HepG2 (cell line): ENCODE data around the gene TBC1D10B. TPM values are rescaled to one million over a fixed set of nuclear protein-coding genes. Genes with fewer than 3 reads are reported as not detected.

Source experiments
- BCL6 ChIP-seq: IDR thresholded peaks from 2 replicates; pipeline ENCODE4 v1.6.1; 2016; ENCODE audit warnings: missing genetic modification reagents, missing compliant biosample characterization
- ELF3 ChIP-seq: IDR thresholded peaks from 2 replicates; pipeline ENCODE4 v1.6.1; 2016; ENCODE audit warnings: missing genetic modification reagents, missing compliant biosample characterization
- FIP1L1 ChIP-seq: fragments of 200-400 bp; formaldehyde crosslinking; IDR thresholded peaks from 2 replicates; pipeline ENCODE4 v1.6.1; 2018; ENCODE audit warnings: low read depth, mild to moderate bottlenecking, low read length, moderate library complexity, borderline replicate concordance; ENCODE audit not compliant: insufficient read depth
- FLYWCH1 ChIP-seq: sonication (generic); formaldehyde crosslinking; IDR thresholded peaks from 2 replicates; pipeline ENCODE4 v1.8.1; 2023; ENCODE audit warnings: mild to moderate bottlenecking, missing genetic modification reagents
- GTF2F1 ChIP-seq: fragments of 150-350 bp; IDR thresholded peaks from 2 replicates; pipeline ENCODE4 v1.6.1; 2014; ENCODE audit warnings: low read length
- HDAC1 ChIP-seq: sonication (generic); formaldehyde crosslinking; IDR thresholded peaks from 2 replicates; pipeline ENCODE4 v1.5.1; 2020; ENCODE audit warnings: mild to moderate bottlenecking, missing genetic modification reagents
- MTERF4 ChIP-seq: sonication (generic); formaldehyde crosslinking; IDR thresholded peaks from 2 replicates; pipeline ENCODE4 v1.8.0; 2023; ENCODE audit warnings: mild to moderate bottlenecking, missing genetic modification reagents
- POGZ ChIP-seq: sonication (generic); formaldehyde crosslinking; IDR thresholded peaks from 2 replicates; pipeline ENCODE4 v1.4.0; 2020; ENCODE audit warnings: mild to moderate bottlenecking, missing genetic modification reagents
- SAP130 ChIP-seq: IDR thresholded peaks from 2 replicates; pipeline ENCODE4 v1.6.1; 2016; ENCODE audit warnings: low read depth
- SIN3A ChIP-seq: IDR thresholded peaks from 2 replicates; pipeline ENCODE4 v1.6.1; 2011; ENCODE audit warnings: low read depth, mild to moderate bottlenecking, control low read depth, low read length, borderline replicate concordance
- TCF12 ChIP-seq, 2 experiments: fragments of 450-650 bp in 1 of 2; sonication (generic) in 1 of 2; formaldehyde crosslinking in 1 of 2; IDR thresholded peaks; 2 replicates each; pipeline versions ENCODE4 v1.6.1 to v1.8.0; 2017 to 2022; ENCODE audit warnings: antibody characterized with exemption in 1 of 2, mild to moderate bottlenecking in 1 of 2, missing genetic modification reagents in 1 of 2, moderate library complexity in 1 of 2
- TOPORS ChIP-seq: sonication (generic); formaldehyde crosslinking; IDR thresholded peaks from 2 replicates; pipeline ENCODE4 v1.8.0; 2023; ENCODE audit warnings: mild to moderate bottlenecking, missing genetic modification reagents
- ZBTB33 ChIP-seq: sonication (generic); formaldehyde crosslinking; IDR thresholded peaks from 2 replicates; pipeline ENCODE4 v1.4.0; 2020; ENCODE audit warnings: missing genetic modification reagents
- ZBTB39 ChIP-seq: sonication (generic); formaldehyde crosslinking; IDR thresholded peaks from 2 replicates; pipeline ENCODE4 v1.5.0; 2020; ENCODE audit warnings: missing genetic modification reagents
- ZNF678 ChIP-seq: sonication (generic); formaldehyde crosslinking; IDR thresholded peaks from 2 replicates; pipeline ENCODE4 v1.4.0; 2020; ENCODE audit warnings: mild to moderate bottlenecking, missing genetic modification reagents
- ZUFSP ChIP-seq: sonication (generic); formaldehyde crosslinking; IDR thresholded peaks from 2 replicates; pipeline ENCODE4 v1.9.0; 2021; ENCODE audit warnings: missing genetic modification reagents, mild to moderate bottlenecking, borderline replicate concordance
- polyA plus RNA-seq, 8 experiments: library from polyadenylated mRNA; depleted of rRNA in 3 of 8; stranded (reverse) in 7 of 8; unstranded in 1 of 8; fragments of >200 nt; fragmentation: Illumina TruSeq in 4 of 8; extraction: Trizol in 4 of 8; gene quantifications; 2 replicates each; pipeline versions ENCODE4 v1.2.1 to v1.2.3, GENCODE V29; 2011 to 2016; ENCODE audit warnings: low read depth in 4 of 8, missing spikeins in 1 of 8, mixed read lengths in 1 of 8; ENCODE audit not compliant: insufficient read depth in 1 of 8
- total RNA-seq, 5 experiments: library from RNA; depleted of rRNA; stranded (reverse); fragments of >200 nt; fragmentation: Illumina TruSeq; extraction: Trizol; gene quantifications; 2 replicates each; pipeline ENCODE4 v1.2.3, GENCODE V29; 2016; ENCODE audit warnings: low read depth in 1 of 5
- TF ChIP-seq, protein P1 (sequence below): sonication (generic); formaldehyde crosslinking; IDR thresholded peaks from 2 replicates; pipeline ENCODE4 v1.9.0; 2021; ENCODE audit warnings: missing genetic modification reagents, borderline replicate concordance
- TF ChIP-seq, protein P2 (sequence below): IDR thresholded peaks from 2 replicates; pipeline ENCODE4 v1.6.1; 2016; ENCODE audit warnings: control low read depth

Gene TBC1D10B
- total and polyA plus RNA-seq, 2 of the 13 experiments (the other 11 are each of a cell fraction or from before 2014, with no cell fraction given), result 15.7 to 24.8 TPM

- TF ChIP-seq SAP130 (CRISPR knock-in tag), result peak; percentile 94
- no peak for TF ChIP-seq TOPORS (CRISPR knock-in tag)
- TF ChIP-seq SIN3A, result peak; percentile 71; the same call in 1 of the 2 replicates
- TF ChIP-seq, protein P1, sequence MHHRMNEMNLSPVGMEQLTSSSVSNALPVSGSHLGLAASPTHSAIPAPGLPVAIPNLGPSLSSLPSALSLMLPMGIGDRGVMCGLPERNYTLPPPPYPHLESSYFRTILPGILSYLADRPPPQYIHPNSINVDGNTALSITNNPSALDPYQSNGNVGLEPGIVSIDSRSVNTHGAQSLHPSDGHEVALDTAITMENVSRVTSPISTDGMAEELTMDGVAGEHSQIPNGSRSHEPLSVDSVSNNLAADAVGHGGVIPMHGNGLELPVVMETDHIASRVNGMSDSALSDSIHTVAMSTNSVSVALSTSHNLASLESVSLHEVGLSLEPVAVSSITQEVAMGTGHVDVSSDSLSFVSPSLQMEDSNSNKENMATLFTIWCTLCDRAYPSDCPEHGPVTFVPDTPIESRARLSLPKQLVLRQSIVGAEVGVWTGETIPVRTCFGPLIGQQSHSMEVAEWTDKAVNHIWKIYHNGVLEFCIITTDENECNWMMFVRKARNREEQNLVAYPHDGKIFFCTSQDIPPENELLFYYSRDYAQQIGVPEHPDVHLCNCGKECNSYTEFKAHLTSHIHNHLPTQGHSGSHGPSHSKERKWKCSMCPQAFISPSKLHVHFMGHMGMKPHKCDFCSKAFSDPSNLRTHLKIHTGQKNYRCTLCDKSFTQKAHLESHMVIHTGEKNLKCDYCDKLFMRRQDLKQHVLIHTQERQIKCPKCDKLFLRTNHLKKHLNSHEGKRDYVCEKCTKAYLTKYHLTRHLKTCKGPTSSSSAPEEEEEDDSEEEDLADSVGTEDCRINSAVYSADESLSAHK (CRISPR knock-in tag), result no peak
- TF ChIP-seq POGZ, result peak; percentile 28; the same call in 1 of the 2 replicates
- TF ChIP-seq ZBTB39 (CRISPR knock-in tag), result no peak
- TF ChIP-seq FLYWCH1 (CRISPR knock-in tag), result no peak
- no peak for TF ChIP-seq GTF2F1
- no peak for TF ChIP-seq ZUFSP (CRISPR knock-in tag)
- no peak for TF ChIP-seq FIP1L1
- peak; percentile 38; the same call in 1 of the 2 replicates for TF ChIP-seq ELF3 (CRISPR knock-in tag)
- no peak for TF ChIP-seq TCF12 (IDR thresholded peaks at IDR 0.05)
- no peak for TF ChIP-seq TCF12 (CRISPR knock-in tag; IDR thresholded peaks at IDR 0.05)
- TF ChIP-seq MTERF4, result no peak
- TF ChIP-seq ZBTB33, result no peak
- TF ChIP-seq, protein P2, sequence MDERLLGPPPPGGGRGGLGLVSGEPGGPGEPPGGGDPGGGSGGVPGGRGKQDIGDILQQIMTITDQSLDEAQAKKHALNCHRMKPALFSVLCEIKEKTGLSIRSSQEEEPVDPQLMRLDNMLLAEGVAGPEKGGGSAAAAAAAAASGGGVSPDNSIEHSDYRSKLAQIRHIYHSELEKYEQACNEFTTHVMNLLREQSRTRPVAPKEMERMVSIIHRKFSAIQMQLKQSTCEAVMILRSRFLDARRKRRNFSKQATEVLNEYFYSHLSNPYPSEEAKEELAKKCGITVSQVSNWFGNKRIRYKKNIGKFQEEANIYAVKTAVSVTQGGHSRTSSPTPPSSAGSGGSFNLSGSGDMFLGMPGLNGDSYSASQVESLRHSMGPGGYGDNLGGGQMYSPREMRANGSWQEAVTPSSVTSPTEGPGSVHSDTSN, result peak; percentile 98
- peak; percentile 49; the same call in 1 of the 2 replicates for TF ChIP-seq HDAC1
- no peak for TF ChIP-seq BCL6 (CRISPR knock-in tag)
- TF ChIP-seq ZNF678 (CRISPR knock-in tag), result no peak
Observed at GRCh38 chr16:30370456-30371247, at the start of gene TBC1D10B (continued).
